Activated CD4-positive, CD25-positive, alpha-beta regulatory T cell (primary cell): ENCODE measurements around the gene SRPRB.

Experiments
- DNase-seq, 4 experiments: peaks; one replicate each; lab custom pipeline; 2025; lab: John Stamatoyannopoulos, UW

Gene SRPRB, protein sequence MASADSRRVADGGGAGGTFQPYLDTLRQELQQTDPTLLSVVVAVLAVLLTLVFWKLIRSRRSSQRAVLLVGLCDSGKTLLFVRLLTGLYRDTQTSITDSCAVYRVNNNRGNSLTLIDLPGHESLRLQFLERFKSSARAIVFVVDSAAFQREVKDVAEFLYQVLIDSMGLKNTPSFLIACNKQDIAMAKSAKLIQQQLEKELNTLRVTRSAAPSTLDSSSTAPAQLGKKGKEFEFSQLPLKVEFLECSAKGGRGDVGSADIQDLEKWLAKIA

DNA sequence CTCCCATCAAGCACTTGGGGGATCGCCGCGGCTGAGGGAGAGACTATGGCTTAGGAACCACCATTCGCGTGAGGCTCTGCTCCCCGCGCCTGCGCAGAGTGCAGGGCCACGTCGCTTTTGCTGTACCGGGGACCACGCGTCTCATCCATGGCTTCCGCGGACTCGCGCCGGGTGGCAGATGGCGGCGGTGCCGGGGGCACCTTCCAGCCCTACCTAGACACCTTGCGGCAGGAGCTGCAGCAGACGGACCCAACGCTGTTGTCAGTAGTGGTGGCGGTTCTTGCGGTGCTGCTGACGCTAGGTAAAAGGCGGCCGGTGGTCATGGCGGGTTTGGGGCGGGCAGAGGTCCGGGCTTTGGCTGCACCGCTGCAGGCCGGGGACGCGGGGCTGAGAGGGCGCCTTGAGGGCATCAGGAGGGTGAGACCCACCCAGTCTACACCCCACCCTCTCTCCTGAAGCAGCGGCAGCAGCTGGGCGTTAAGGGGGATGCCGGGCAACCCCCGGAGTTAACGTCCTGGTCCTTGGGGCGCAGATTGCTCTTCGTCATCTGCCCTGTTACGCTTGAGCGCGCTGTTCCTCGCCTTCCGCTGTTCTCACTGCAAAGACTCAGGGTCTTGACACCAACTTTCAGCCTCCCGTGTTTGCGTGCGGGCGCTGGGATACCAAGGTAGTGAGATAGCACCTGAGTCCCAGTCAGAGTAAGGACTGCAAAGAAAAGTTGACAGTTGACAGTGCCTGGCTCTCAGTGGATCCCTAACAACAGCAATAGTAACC is at the start of gene SRPRB:
SRPRB (plus strand) TSS at position 114 of the 774 bp plus-strand sequence; CDS start at position 148, 34 bp downstream.
- DNase-seq: peak; percentile 89 to 92 (median 90)

DNA sequence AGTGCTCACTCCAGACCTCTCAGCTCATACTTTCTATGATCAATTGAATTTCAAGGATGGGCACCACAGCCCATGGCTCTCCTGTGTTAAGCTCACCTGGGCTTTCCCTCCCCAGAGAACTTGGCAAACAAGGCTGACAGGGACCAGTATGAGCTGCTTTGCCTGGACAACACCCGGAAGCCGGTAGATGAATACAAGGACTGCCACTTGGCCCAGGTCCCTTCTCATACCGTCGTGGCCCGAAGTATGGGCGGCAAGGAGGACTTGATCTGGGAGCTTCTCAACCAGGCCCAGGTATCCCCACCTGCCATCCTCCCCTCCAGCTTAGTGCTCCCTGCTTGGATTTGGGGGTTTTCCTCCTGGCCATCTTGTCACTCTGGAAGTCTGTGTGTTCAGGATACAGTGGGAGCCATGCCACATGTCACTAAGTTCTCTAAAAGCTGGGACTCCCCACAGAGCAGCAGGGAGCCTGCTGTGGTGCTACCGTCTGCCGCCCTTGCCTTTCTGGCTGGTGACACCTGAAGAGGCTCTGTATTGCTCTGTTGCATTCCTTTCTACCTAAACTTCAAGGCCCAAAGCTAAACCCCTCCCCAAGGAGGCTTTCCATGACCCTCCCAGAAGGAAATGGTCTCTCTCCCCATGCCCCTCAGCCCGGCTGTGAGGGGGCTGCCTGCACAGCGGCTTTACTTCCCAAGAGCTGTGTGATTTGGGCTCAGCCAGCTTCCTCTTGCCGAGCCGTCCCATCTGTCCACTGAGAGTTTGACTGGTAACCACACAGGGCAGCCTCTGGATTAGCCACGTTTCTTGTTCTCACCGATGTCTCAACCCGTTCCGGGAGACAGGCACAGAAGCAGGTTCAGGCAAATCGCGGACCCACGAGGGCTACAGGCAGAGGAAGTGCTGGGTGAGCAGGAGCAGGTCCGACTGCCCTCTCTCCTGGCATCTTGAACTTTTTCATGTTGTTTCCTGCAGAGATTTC is 48.6 kb upstream of the SRPRB start:
- no peak for DNase-seq

DNA sequence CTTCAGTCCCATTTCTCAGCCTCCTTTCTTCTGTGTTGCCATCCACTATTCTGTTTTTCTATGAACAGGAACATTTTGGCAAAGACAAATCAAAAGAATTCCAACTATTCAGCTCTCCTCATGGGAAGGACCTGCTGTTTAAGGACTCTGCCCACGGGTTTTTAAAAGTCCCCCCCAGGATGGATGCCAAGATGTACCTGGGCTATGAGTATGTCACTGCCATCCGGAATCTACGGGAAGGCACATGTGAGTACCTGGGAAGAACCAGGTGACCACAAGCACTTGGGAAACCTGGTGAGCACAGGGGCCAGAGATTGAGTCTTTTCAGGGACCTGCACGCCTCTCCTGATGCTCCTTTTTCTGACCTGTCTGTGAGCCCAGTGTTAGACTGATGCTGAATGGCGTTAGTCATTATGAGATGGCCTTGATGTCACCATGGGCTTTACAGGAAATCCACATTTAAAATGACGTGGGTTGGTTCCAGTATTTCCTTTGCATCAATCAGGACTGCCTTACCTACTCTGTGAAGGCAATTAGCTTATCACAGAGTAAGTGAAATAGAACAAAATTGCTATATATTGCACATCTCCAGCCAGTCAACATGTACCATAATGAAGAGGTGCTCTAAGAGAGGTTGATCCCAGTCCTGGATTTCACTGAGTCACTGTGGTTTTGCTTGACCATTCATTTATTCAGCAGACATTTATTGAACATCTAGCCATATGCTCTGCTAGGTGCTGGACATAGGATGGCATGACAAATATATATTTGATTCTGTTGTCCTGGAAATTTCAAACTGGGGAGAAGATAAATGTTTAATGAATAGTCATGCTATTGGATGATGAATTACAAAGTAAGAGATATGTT is 47.7 kb upstream of the SRPRB start:
- DNase-seq: no peak

GRCh38 chr3:133758568-133758928 is 47.1 kb upstream of the SRPRB start:
- DNase-seq: no peak

DNA sequence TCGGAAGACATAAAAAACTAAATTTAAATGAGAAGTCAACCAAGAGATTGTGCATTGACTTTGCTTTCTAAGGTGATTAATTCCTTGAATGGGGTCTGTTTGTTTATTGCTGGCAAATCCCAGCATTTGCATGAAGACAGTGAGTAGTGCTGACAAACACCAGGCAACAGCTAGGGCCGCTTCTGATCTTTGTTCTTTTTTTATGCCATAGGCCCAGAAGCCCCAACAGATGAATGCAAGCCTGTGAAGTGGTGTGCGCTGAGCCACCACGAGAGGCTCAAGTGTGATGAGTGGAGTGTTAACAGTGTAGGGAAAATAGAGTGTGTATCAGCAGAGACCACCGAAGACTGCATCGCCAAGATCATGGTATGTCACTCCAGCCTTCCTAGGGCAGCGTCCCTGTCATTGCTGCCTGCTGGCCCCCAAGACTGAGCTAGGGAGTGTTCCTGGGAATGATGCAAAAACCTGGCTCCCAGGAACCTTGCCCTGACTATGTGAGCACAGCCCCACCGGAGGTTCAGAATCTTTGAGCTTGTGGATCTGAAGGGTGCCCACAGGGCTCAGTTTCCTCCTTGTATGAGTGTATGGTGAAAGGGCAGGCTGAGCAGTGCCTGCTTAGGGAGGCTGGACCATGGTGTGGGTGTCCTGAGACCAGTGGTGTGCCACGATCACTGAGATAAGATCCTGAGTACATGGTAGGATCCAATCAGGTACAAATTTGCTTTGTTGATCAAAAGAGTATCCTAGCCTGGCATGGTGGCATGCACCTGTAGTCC is 46.5 kb upstream of the SRPRB start:
- DNase-seq: no peak

DNA sequence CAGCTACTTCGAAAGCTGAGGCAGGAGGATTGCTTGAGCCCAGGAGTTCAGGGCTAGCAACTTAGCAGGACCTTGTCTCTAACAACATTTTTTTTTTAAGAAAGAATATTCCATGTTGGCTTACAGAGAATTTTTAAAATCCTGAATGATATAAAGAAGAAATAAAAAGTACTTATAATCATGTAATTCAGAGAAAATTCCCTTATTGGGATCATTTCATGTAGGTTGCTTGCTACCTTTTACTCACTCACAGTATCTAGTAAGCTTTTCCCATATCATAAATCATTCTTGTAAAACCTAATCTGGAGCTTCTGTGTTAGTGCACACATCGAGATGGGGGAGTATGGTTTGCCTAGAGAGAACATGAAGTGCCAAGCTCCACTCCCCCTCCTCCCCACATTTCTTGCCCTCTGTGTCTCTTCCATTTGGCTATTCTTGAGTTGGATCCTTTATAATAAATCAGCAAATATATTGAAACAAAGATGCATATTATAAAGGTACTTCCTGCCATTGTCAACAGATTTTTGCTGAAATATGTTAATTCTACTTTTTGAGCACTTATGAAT is 45.8 kb upstream of the SRPRB start:
- no peak for DNase-seq

- DNase-seq: no peak
These were observed 44.7 kb upstream of the SRPRB start for GRCh38 chr3:133760916-133761315.

DNA sequence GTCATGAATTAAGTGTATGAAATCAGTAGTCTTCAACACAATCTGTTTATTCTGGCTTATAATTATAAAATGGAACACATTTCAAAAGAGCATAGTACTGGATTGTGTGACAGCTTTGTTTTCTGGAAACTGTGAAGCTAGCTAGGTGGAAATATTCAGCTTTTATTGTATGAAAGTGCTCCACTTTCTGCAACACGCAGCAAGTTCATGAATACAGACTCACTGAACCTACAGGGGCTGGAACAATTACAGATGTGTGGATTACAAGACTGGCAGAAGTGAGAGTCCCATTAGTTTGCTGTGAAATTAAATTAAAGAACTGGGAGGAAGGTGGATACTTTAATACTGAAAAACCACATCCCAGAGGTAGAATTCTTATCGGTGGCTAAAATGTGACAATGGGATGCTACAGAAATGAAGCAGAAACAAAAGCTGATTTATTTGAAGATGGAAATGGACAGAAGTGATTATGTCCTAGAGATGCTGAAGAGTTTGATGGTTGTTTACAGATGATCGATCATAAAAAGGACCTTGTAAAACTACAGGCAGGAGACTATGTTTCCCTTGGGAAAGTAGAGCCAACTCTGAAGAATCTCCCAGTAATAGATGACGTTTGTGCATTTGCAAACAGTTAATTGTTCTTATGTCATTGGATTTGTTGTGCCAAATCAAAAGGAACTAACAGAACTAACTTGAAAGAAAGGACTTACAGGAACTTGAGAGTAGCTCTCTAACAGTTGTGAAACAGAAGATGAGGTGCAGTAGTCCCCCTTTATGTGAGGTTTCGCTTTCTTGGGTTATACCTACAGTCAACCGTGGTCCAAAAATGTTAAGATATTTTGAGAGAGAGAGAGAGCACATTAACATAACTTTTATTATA is 43.8 kb upstream of the SRPRB start:
- no peak for DNase-seq

DNA sequence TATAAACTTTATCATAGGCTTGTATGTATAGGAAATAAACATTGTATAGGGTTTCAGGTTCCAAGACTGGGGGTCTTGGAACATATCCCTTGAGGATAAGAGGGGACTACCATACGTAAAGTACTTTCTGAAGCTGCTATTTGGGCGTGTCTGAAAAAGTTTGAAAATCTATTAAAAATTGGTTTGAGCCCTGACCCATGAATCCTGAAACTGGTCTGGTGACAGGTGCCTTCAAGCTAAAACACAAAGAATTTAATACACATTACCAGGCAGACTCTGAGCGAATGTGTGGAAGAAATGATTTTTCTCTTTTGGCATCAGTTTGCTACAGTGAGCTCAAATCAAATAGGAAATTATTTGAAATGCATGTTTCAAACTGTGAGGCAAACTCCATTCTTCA is 43.1 kb upstream of the SRPRB start:
- no peak for DNase-seq

- no peak for DNase-seq
These were observed 41.6 kb upstream of the SRPRB start for GRCh38 chr3:133763797-133764683.

- DNase-seq: no peak
These were observed 40.4 kb upstream of the SRPRB start for GRCh38 chr3:133765256-133765655.

DNA sequence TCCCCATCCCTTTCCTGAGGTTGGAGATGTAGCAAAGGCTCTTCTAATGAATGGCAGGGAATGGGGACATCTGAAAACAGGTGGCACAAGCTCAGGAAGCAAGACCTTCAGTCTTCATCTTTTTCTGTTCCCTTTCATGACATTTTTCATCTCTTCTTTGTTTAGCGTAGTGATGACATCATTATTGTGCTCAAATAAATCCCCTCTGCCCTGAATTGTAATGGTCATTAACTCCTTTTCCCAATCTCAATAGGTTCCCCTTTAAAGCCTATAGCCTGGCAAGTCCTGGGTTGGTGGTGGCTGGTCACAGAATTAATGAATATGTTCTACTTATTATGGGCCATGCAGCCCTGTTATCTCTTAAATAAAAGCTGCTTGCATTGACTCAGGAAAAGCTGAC is 38.0 kb upstream of the SRPRB start:
- no peak for DNase-seq

DNA sequence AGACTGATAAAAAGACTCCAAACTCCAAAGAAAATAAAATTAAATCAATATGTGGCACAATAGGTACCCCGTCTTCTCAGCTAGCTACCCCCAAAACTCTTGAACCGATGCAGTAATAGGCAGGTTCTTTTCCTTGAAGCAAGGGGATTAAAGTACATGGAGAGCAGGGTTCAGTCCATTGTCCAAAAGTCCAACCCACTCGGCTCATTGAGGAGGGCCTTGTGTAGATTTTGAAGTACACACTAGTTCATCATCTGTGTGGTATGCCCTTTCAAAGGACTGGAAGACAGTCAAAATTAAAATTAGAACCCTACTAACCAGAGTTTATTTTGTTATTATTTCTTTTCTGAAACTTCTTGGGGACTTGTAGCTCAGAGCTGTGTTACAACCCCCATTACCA is 36.1 kb upstream of the SRPRB start:
- no peak for DNase-seq

GRCh38 chr3:133773732-133774131 is 31.9 kb upstream of the SRPRB start:
- no peak for DNase-seq

DNA sequence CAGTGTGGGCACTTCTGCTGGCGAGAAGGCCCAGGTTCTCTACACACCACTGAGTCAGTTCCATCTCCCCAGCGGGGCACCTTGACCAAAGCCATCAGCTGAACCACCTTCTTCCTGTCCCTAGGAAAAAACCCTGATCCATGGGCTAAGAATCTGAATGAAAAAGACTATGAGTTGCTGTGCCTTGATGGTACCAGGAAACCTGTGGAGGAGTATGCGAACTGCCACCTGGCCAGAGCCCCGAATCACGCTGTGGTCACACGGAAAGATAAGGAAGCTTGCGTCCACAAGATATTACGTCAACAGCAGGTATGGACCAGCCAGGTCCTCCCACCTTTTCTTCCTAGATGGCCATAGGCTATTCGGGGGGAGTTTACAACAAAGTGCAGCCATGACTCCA is 30.3 kb upstream of the SRPRB start:
- DNase-seq: no peak

- DNase-seq: no peak
These were observed 29.8 kb upstream of the SRPRB start for GRCh38 chr3:133775835-133776234.

GRCh38 chr3:133776794-133777438 is 28.7 kb upstream of the SRPRB start:
- DNase-seq: no peak
